SK-N-SH (cell line): ENCODE data around the gene MAN2C1. TPM values are rescaled to one million over a fixed set of nuclear protein-coding genes. Genes with fewer than 3 reads are reported as not detected.

Source experiments
- CTCF ChIA-PET: fragments of 300-600, 350-600 bp; formaldehyde crosslinking; extraction: SDS; loops from one replicate; lab custom pipeline; 2021; lab: Yijun Ruan, JAX
- POLR2A ChIA-PET: fragments of 350-600 bp; sonication (Branson Sonifier 250); formaldehyde crosslinking; extraction: SDS; loops from one replicate; lab custom pipeline; 2020; ENCODE audit warnings: antibody characterized with exemption, inconsistent platforms; lab: Yijun Ruan, JAX
- DNase-seq: peaks from one replicate; pipeline ENCODE4 v3.0.0; 2012
- H2AFZ ChIP-seq: fragments of 200-600 bp; sonication (generic); 2 replicates; pipeline ENCODE4 v1.8.1; 2016; ENCODE audit warnings: antibody characterized with exemption, mild to moderate bottlenecking, low read depth
- H3F3A ChIP-seq: fragments of 200-600 bp; sonication (generic); replicated peaks from 2 replicates; pipeline ENCODE3; 2016; ENCODE audit warnings: antibody characterized with exemption, mild to moderate bottlenecking; ENCODE audit not compliant: insufficient read depth
- H3K27ac ChIP-seq, 2 experiments: fragments of 200-500 bp in 1 of 2; fragments of 200-600 bp in 1 of 2; sonication (Bioruptor generic) in 1 of 2; sonication (generic), shearing (Covaris generic) in 1 of 2; 2 replicates each; pipeline versions ENCODE4 v1.5.1 to v1.6.1; 2014 to 2016; ENCODE audit warnings: low read depth in 2 of 2, inconsistent platforms in 1 of 2, low read length in 1 of 2, mild to moderate bottlenecking in 1 of 2, mixed read lengths in 1 of 2
- H3K27me3 ChIP-seq: fragments of 200-600 bp; sonication (generic), shearing (Covaris generic); 2 replicates; pipeline ENCODE4 v1.6.1; 2016; ENCODE audit warnings: mixed run types; ENCODE audit not compliant: insufficient read depth
- H3K36me3 ChIP-seq, 2 experiments: fragments of 200-500 bp in 1 of 2; fragments of 200-600 bp in 1 of 2; sonication (Bioruptor generic) in 1 of 2; sonication (generic) in 1 of 2; replicated peaks in 1 of 2; 2 replicates each; pipeline versions ENCODE3 to v1.5.1; 2014 to 2016; ENCODE audit warnings: low read length in 1 of 2, mild to moderate bottlenecking in 1 of 2; ENCODE audit not compliant: insufficient read depth in 2 of 2, control insufficient read depth in 1 of 2
- H3K4me1 ChIP-seq, 2 experiments: fragments of 200-500 bp in 1 of 2; fragments of 200-600 bp in 1 of 2; sonication (Bioruptor generic) in 1 of 2; sonication (generic), shearing (Covaris generic) in 1 of 2; 2 replicates each; pipeline versions ENCODE4 v1.5.1 to v1.6.1; 2014 to 2016; ENCODE audit warnings: low read depth in 1 of 2, low read length in 1 of 2, mixed run types in 1 of 2; ENCODE audit not compliant: insufficient read depth in 2 of 2, control insufficient read depth in 1 of 2
- H3K4me2 ChIP-seq: fragments of 200-600 bp; sonication (generic), shearing (Covaris generic); 2 replicates; pipeline ENCODE4 v1.6.1; 2017; ENCODE audit warnings: mixed run types
- H3K4me3 ChIP-seq, 2 experiments: fragments of 200-500 bp in 1 of 2; fragments of 200-600 bp in 1 of 2; sonication (Bioruptor generic) in 1 of 2; sonication (generic), shearing (Covaris generic) in 1 of 2; 2 replicates each; pipeline versions ENCODE4 v1.5.1 to v1.8.1; 2014 to 2016; ENCODE audit warnings: low read depth in 2 of 2, inconsistent platforms in 1 of 2, low read length in 1 of 2, mild to moderate bottlenecking in 1 of 2, mixed read lengths in 1 of 2, moderate library complexity in 1 of 2
- H3K79me2 ChIP-seq: fragments of 200-600 bp; sonication (generic); 2 replicates; pipeline ENCODE4 v1.8.1; 2017; ENCODE audit warnings: mild to moderate bottlenecking; ENCODE audit not compliant: insufficient read depth
- H3K9ac ChIP-seq: fragments of 200-600 bp; sonication (generic); 2 replicates; pipeline ENCODE4 v1.6.1; 2017; ENCODE audit warnings: mixed run types
- H3K9me2 ChIP-seq: fragments of 200-600 bp; sonication (generic); 2 replicates; pipeline ENCODE4 v1.6.1; 2017; ENCODE audit warnings: mixed run types
- H3K9me3 ChIP-seq: fragments of 200-600 bp; sonication (generic); 2 replicates; pipeline ENCODE4 v1.6.1; 2017; ENCODE audit warnings: mixed run types, mild to moderate bottlenecking, moderate library complexity
- H4K20me1 ChIP-seq: fragments of 200-600 bp; sonication (generic); 2 replicates; pipeline ENCODE4 v1.6.1; 2017; ENCODE audit warnings: mild to moderate bottlenecking, mixed run types; ENCODE audit not compliant: insufficient read depth
- CHD2 ChIP-seq: fragments of 150-350 bp; IDR thresholded peaks from 2 replicates; pipeline ENCODE4 v1.6.1; 2018; ENCODE audit warnings: low read length; ENCODE audit not compliant: partially characterized antibody
- CTCF ChIP-seq: fragments of 200-600 bp; sonication (generic); IDR thresholded peaks from 2 replicates; pipeline ENCODE4 v1.6.1; 2017; ENCODE audit warnings: antibody characterized with exemption, mild to moderate bottlenecking, moderate library complexity
- ELF1 ChIP-seq: IDR thresholded peaks from 2 replicates; pipeline ENCODE4 v1.4.0; 2012
- EZH2phosphoT487 ChIP-seq: fragments of 200-600 bp; sonication (generic); IDR thresholded peaks from 2 replicates; pipeline ENCODE4 v1.6.1; 2017; ENCODE audit warnings: low read depth, mixed run types, mild to moderate bottlenecking, antibody characterized with exemption, moderate library complexity, borderline replicate concordance
- FOXJ3 ChIP-seq: sonication (generic); formaldehyde crosslinking; IDR thresholded peaks from 2 replicates; pipeline ENCODE4 v1.5.1; 2020; ENCODE audit warnings: mild to moderate bottlenecking, missing genetic modification reagents
- GABPA ChIP-seq: IDR thresholded peaks from 2 replicates; pipeline ENCODE4 v1.4.0; 2012; ENCODE audit warnings: low read depth, mild to moderate bottlenecking
- GATA2 ChIP-seq: sonication (generic); formaldehyde crosslinking; IDR thresholded peaks from 2 replicates; pipeline ENCODE4 v1.5.0; 2020; ENCODE audit warnings: mild to moderate bottlenecking, missing genetic modification reagents
- IRF3 ChIP-seq: fragments of 150-350 bp; IDR thresholded peaks from 2 replicates; pipeline ENCODE4 v1.6.1; 2016; ENCODE audit warnings: mild to moderate bottlenecking, low read depth, low read length
- NFIC ChIP-seq: IDR thresholded peaks from 2 replicates; pipeline ENCODE4 v1.4.0; 2012; ENCODE audit warnings: borderline replicate concordance
- NRF1 ChIP-seq: IDR thresholded peaks from 2 replicates; pipeline ENCODE4 v1.6.1; 2012; ENCODE audit warnings: low read depth, mild to moderate bottlenecking, low read length
- PBX3 ChIP-seq: IDR thresholded peaks from 2 replicates; pipeline ENCODE4; 2012
- RAD21 ChIP-seq: IDR thresholded peaks from 2 replicates; pipeline ENCODE4 v1.6.1; 2012; ENCODE audit warnings: mild to moderate bottlenecking, low read length
- RCOR1 ChIP-seq: fragments of 150-350 bp; IDR thresholded peaks from 2 replicates; pipeline ENCODE4 v1.6.1; 2017; ENCODE audit warnings: antibody characterized with exemption, low read length
- SMC3 ChIP-seq: IDR thresholded peaks from 2 replicates; pipeline ENCODE4 v1.6.1; 2012; ENCODE audit warnings: low read depth, low read length, improper control_type of control experiment
- TCF12 ChIP-seq: IDR thresholded peaks from 2 replicates; pipeline ENCODE4 v1.4.0; 2012
- TEAD4 ChIP-seq: IDR thresholded peaks from 2 replicates; pipeline ENCODE4 v1.4.0; 2012; ENCODE audit warnings: mild to moderate bottlenecking, borderline replicate concordance; ENCODE audit not compliant: insufficient read depth
- ZBTB33 ChIP-seq: IDR thresholded peaks from 2 replicates; pipeline ENCODE4 v1.4.0; 2012; ENCODE audit warnings: low read depth, borderline replicate concordance
- polyA plus RNA-seq, 3 experiments: library from polyadenylated mRNA; depleted of rRNA; stranded (reverse); fragments of >200 nt; gene quantifications; 2 replicates each; pipeline ENCODE4 v1.2.3, GENCODE V29; 2012

Gene MAN2C1
- polyA plus RNA-seq, 1 of the 3 experiments (the other 2 are of a cell fraction): 132 TPM

- Histone ChIP-seq H2AFZ (no peak overlapping the region), H3K4me1 (no peaks in the 10 kb centered on the region), H3K9me2 (no peaks in the 10 kb centered on the region), H3K36me3 (no peaks in the 10 kb centered on the region), H3K27me3 (peaks cover 28% of the 10 kb centered on the region; the same call in 1 of the 2 replicates), H3K4me2 (no peak overlapping the region), H3K9ac (no peak overlapping the region), H3F3A (no peaks in the 10 kb centered on the region), H3K27ac (no peak overlapping the region), H3K4me3 (no peak overlapping the region), H4K20me1 (no peaks in the 10 kb centered on the region), H3K9me3 (no peaks in the 10 kb centered on the region), H3K79me2 (no peaks in the 10 kb centered on the region)
- TF ChIP-seq FOXJ3 (CRISPR knock-in tag) (no peak), NRF1 (no peak), GATA2 (no peak), SMC3 (no peak), IRF3 (no peak), ZBTB33 (no peak), RCOR1 (no peak), NFIC (no peak), ELF1 (no peak), CHD2 (no peak), TCF12 (no peak), CTCF (no peak), TEAD4 (no peak), RAD21 (no peak), PBX3 (no peak), GABPA (no peak), EZH2phosphoT487 (no peak)
- POLR2A ChIA-PET: no interaction called here
- CTCF ChIA-PET: no interaction called here
- no peak for DNase-seq
Observed at GRCh38 chr15:75309711-75310110, 58.7 kb downstream of the MAN2C1 start.
